Fibroblast of lung (primary cell): Measurements from ENCODE around the gene A3GALT2.

ENCODE experiments used
- EZH2 ChIP-seq: IDR thresholded peaks from 2 replicates; pipeline ENCODE4 v1.5.1; 2012; ENCODE audit warnings: low read length, control low read depth, mild to moderate bottlenecking; ENCODE audit errors: missing control alignments
- TF ChIP-seq, protein P1 (sequence below), 2 donors: IDR thresholded peaks in 1 of 2; conservative IDR thresholded peaks in 1 of 2; 1 replicate in 1 of 2; 2 replicates in 1 of 2; pipeline ENCODE4 v1.5.1; 2011 to 2012; ENCODE audit warnings: low read length in 2 of 2, control low read depth in 1 of 2, inconsistent platforms in 1 of 2, low read depth in 1 of 2, mild to moderate bottlenecking in 1 of 2

DNA sequence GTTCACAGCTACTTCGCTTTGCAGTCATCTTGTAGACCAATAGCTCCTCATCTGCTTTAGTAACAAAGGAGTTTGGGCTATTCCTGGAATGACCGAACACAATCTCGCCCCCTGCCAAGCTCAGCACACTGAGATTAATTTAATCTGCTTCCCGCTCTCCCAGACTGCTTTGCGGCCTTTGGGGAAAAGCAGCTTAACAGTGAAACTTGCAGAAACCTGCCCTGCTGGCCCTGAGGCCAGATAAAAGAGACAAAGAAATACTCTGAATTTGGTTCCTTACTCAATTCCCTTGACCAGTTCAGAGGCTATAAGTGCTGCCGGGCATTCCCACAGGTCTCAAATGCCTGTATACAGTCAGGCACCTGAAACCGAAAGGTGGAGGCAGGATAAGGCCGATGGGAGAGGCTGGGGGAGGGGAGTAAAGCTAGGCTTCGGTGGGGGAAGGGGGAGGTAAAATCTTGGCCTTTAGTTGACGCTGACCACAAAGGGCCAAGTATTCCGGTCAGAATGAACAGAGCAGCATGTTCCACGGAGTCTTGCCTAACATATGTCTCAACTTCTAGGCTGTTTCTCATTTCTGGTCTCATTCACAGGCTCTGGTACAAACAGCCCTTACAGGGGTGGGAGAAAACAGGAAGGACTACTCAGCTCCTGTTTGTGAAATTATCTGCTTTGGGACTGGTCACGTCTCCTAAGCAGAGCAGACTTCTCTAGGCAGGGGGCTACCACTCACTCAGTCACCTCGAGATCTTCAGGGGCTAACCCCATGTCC lies 17.7 kb upstream of the A3GALT2 start:
- TF ChIP-seq, protein P1, sequence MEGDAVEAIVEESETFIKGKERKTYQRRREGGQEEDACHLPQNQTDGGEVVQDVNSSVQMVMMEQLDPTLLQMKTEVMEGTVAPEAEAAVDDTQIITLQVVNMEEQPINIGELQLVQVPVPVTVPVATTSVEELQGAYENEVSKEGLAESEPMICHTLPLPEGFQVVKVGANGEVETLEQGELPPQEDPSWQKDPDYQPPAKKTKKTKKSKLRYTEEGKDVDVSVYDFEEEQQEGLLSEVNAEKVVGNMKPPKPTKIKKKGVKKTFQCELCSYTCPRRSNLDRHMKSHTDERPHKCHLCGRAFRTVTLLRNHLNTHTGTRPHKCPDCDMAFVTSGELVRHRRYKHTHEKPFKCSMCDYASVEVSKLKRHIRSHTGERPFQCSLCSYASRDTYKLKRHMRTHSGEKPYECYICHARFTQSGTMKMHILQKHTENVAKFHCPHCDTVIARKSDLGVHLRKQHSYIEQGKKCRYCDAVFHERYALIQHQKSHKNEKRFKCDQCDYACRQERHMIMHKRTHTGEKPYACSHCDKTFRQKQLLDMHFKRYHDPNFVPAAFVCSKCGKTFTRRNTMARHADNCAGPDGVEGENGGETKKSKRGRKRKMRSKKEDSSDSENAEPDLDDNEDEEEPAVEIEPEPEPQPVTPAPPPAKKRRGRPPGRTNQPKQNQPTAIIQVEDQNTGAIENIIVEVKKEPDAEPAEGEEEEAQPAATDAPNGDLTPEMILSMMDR (conservative IDR thresholded peaks at IDR 0.05 in 1 of 2, IDR thresholded peaks at IDR 0.05 in 1 of 2; ENCODE audit: low read depth in 1 of 2, low read length in 2 of 2), result no peak
- TF ChIP-seq EZH2, result no peak
